ENCODE data around the gene CANX.

The CANX gene

GRCh38 chr5:179700401-179700918, 1.7 kb downstream of the CANX start:
- Mint-ChIP-seq H3K9me3 (no peaks in the 10 kb centered on the region), H3K27ac (peak overlapping the region; percentile 98 to 99 (median 99)), H3K4me1 (peaks cover 44% of the 10 kb centered on the region), H3K36me3 (ENCODE audit: low read depth) (peaks cover 37% of the 10 kb centered on the region), H3K4me3 (peak overlapping the region; percentile 100), H3K27me3 (ENCODE audit: low read depth) (no peaks in the 10 kb centered on the region)
- TF ChIP-seq, protein P1, sequence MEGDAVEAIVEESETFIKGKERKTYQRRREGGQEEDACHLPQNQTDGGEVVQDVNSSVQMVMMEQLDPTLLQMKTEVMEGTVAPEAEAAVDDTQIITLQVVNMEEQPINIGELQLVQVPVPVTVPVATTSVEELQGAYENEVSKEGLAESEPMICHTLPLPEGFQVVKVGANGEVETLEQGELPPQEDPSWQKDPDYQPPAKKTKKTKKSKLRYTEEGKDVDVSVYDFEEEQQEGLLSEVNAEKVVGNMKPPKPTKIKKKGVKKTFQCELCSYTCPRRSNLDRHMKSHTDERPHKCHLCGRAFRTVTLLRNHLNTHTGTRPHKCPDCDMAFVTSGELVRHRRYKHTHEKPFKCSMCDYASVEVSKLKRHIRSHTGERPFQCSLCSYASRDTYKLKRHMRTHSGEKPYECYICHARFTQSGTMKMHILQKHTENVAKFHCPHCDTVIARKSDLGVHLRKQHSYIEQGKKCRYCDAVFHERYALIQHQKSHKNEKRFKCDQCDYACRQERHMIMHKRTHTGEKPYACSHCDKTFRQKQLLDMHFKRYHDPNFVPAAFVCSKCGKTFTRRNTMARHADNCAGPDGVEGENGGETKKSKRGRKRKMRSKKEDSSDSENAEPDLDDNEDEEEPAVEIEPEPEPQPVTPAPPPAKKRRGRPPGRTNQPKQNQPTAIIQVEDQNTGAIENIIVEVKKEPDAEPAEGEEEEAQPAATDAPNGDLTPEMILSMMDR (IDR thresholded peaks at IDR 0.05; ENCODE audit: unreplicated experiment in 3 of 3): no peak

DNA sequence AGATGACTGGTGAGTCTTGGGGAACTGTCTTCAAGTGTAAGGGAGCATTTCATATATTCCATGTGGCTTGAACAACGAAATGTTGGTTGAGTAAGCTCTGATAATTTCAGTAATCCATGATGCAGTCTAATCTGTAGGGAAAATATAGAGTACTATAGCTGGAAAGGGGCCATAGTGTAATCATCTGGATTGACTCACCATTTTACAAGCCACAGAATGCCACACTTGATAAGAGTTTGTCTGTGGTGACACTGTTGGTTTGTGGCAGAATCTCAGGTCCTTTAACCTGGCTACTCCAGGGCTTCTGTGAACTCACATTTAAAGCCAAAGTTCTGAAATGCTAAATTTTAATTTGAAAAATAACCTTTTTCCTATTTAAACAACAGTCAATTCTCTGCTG, 17.5 kb downstream of the CANX start:
- no peak overlapping the region for H3K4me3 Mint-ChIP-seq
- H3K9me3 Mint-ChIP-seq: no peaks in the 10 kb centered on the region
- H3K36me3 Mint-ChIP-seq (ENCODE audit: low read depth): peaks cover 68% of the 10 kb centered on the region
- no peak overlapping the region for H3K27ac Mint-ChIP-seq
- H3K4me1 Mint-ChIP-seq: no peaks in the 10 kb centered on the region
- TF ChIP-seq, protein P1 (IDR thresholded peaks at IDR 0.05; ENCODE audit: unreplicated experiment in 3 of 3): no peak
- H3K27me3 Mint-ChIP-seq (ENCODE audit: low read depth): no peaks in the 10 kb centered on the region

GRCh38 chr5:179720222-179720621, 21.5 kb downstream of the CANX start:
- H3K4me1 Mint-ChIP-seq: no peaks in the 10 kb centered on the region
- H3K27me3 Mint-ChIP-seq (ENCODE audit: low read depth): no peaks in the 10 kb centered on the region
- TF ChIP-seq, protein P1 (IDR thresholded peaks at IDR 0.05; ENCODE audit: unreplicated experiment in 3 of 3): no peak
- H3K36me3 Mint-ChIP-seq (ENCODE audit: low read depth): peaks cover 78% of the 10 kb centered on the region
- no peak overlapping the region for H3K27ac Mint-ChIP-seq
- no peaks in the 10 kb centered on the region for H3K9me3 Mint-ChIP-seq
- H3K4me3 Mint-ChIP-seq: no peak overlapping the region

GRCh38 chr5:179724163-179724562, 25.4 kb downstream of the CANX start:
- H3K27me3 Mint-ChIP-seq (ENCODE audit: low read depth): no peaks in the 10 kb centered on the region
- H3K4me1 Mint-ChIP-seq: no peaks in the 10 kb centered on the region
- no peak overlapping the region for H3K27ac Mint-ChIP-seq
- no peaks in the 10 kb centered on the region for H3K9me3 Mint-ChIP-seq
- H3K4me3 Mint-ChIP-seq: no peak overlapping the region
- peaks cover 78% of the 10 kb centered on the region for H3K36me3 Mint-ChIP-seq (ENCODE audit: low read depth)
- TF ChIP-seq, protein P1 (IDR thresholded peaks at IDR 0.05; ENCODE audit: unreplicated experiment in 3 of 3): no peak

DNA sequence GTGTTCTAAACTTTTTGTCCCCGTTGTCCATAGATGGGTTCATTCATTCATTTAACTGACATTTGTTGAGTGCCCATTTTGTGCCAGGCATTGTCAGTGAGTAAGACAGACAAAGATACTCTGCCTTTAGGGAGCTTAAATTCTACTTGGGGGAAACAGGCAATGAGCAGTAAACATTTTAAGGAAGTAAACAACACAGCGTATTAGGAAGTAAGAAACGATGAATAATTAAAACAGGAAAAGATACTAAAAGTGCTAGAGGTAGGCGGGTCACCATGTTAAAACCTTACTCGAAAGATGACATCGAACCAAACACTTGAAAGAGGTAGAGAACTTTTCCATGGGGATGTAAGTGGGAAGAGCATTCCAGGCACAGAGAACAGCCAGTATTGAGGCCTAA, 28.3 kb downstream of the CANX start:
- Mint-ChIP-seq H3K4me1 (no peaks in the 10 kb centered on the region), H3K4me3 (no peak overlapping the region), H3K27ac (no peak overlapping the region), H3K36me3 (ENCODE audit: low read depth) (peaks cover 81% of the 10 kb centered on the region), H3K27me3 (ENCODE audit: low read depth) (no peaks in the 10 kb centered on the region), H3K9me3 (no peaks in the 10 kb centered on the region)
- TF ChIP-seq, protein P1 (IDR thresholded peaks at IDR 0.05; ENCODE audit: unreplicated experiment in 3 of 3): no peak

DNA sequence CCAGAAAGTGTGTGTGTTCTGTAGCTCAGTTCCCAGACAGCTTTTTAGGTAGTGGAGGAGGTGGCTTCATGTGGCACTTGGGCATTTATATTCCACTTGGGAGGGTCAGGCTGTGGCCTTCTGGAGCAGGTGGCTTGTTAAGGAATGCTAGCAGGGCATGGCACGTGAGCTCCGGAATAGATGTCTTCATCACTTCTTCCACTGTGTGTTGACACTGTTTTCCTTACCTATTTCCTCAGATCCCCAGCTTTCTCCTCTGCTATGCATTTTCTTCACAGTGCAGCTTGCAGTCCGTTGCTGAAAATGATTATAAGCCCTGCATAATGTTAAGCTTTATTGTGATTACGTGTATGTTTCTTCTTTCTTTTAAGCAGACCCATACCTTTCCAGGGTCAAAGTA, 30.5 kb downstream of the CANX start:
- peaks cover 59% of the 10 kb centered on the region for H3K36me3 Mint-ChIP-seq (ENCODE audit: low read depth)
- H3K4me1 Mint-ChIP-seq: peaks cover 4% of the 10 kb centered on the region
- TF ChIP-seq, protein P1 (IDR thresholded peaks at IDR 0.05; ENCODE audit: unreplicated experiment in 3 of 3): no peak
- no peaks in the 10 kb centered on the region for H3K27me3 Mint-ChIP-seq (ENCODE audit: low read depth)
- no peaks in the 10 kb centered on the region for H3K9me3 Mint-ChIP-seq
- H3K27ac Mint-ChIP-seq: peak overlapping the region in 2 of 3 experiments; percentile 6 to 72
- no peak overlapping the region for H3K4me3 Mint-ChIP-seq
